Measurements from ENCODE around the gene SPATA33. TPM values are rescaled to one million over a fixed set of nuclear protein-coding genes. Genes with fewer than 3 reads are reported as not detected.

SPATA33 gene
- total RNA-seq, 2 experiments from 2014 or later: 4.4 to 7.1 TPM

DNA sequence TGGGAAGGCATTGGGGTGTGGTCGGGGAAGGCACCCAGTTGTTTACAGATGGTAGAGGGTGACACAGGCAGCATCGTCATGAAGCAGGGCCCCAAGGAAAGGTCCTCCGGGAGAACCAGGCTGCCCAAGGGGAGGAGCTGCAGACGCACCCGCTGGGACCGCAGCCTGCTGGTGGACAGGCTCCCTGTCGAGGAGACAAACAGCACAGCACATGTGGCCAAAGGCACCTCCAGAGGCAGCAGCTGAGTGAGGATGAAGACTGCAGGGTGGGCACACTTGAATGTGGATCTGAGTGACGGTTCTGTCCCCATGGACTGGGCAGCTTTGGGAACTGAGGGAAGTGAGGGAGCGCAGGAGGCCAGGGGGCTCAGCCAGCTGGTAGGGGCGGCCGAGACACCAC lies 12.5 kb upstream of the SPATA33 start:
- intact Hi-C loops (cut with DNase I, micrococcal nuclease): loop anchor here in 1 of 2 experiments (10.0 kb wide), 1 partner anchor 310 kb away; no protein-coding TSS in a partner anchor
- H3K27me3 Mint-ChIP-seq: no peaks in the 10 kb centered on the region
- H3K4me3 Mint-ChIP-seq: no peak overlapping the region
- H3K27me3 ChIP-seq (ENCODE audit: control insufficient read depth in 1 of 2, insufficient read depth in 2 of 2, low read length in 2 of 2): no peaks in the 10 kb centered on the region
- ChIA-PET POLR2A (no interaction called here), CTCF (no interaction called here)
- TF ChIP-seq, protein P1, sequence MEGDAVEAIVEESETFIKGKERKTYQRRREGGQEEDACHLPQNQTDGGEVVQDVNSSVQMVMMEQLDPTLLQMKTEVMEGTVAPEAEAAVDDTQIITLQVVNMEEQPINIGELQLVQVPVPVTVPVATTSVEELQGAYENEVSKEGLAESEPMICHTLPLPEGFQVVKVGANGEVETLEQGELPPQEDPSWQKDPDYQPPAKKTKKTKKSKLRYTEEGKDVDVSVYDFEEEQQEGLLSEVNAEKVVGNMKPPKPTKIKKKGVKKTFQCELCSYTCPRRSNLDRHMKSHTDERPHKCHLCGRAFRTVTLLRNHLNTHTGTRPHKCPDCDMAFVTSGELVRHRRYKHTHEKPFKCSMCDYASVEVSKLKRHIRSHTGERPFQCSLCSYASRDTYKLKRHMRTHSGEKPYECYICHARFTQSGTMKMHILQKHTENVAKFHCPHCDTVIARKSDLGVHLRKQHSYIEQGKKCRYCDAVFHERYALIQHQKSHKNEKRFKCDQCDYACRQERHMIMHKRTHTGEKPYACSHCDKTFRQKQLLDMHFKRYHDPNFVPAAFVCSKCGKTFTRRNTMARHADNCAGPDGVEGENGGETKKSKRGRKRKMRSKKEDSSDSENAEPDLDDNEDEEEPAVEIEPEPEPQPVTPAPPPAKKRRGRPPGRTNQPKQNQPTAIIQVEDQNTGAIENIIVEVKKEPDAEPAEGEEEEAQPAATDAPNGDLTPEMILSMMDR (IDR thresholded peaks at IDR 0.05): no peak
- peaks cover 37% of the 10 kb centered on the region for H3K36me3 ChIP-seq (ENCODE audit: insufficient read depth, low read length)
- no peaks in the 10 kb centered on the region for H3K9me3 ChIP-seq (ENCODE audit: control insufficient read depth in 1 of 2, insufficient read depth in 1 of 2, low read length in 2 of 2)
- H3K27ac ChIP-seq (ENCODE audit: low read depth in 1 of 2, low read length in 2 of 2): no peak overlapping the region
- peaks cover 11% of the 10 kb centered on the region for H3K4me1 Mint-ChIP-seq (ENCODE audit: low read depth)
- no peak overlapping the region for H3K4me3 ChIP-seq (ENCODE audit: low read length)
- peaks cover 45% of the 10 kb centered on the region for H3K36me3 Mint-ChIP-seq (ENCODE audit: low read depth)
- H3K9me3 Mint-ChIP-seq: no peaks in the 10 kb centered on the region
- peaks cover 13% of the 10 kb centered on the region for H3K4me1 ChIP-seq (ENCODE audit: insufficient read depth, low read length)
- DNase-seq (peak in 1 of 14 experiments; percentile 22), ATAC-seq (ENCODE audit: poor library complexity) (no peak)
- no peak overlapping the region for H3K27ac Mint-ChIP-seq

DNA sequence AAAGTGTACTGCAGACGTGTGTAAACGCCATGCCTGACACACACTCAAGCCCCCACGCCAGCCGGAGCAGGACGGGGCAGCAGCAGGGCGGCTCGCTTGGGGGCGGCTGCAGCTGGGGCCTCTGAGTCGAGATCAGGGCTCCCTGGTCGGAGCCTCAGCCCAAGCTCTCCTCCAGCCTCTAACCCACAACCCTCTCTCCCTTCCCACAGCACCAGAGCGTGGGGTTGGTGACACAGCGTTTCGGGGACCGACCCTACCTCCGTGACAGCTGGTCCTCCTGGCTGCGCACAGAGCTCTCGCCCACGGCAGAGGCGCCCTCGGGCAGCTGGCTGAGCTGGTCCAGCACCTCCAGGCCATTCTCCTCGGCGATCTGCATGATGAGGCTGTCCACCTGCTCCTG lies 11.4 kb upstream of the SPATA33 start:
- Histone ChIP-seq H3K27me3 (ENCODE audit: control insufficient read depth in 1 of 2, insufficient read depth in 2 of 2, low read length in 2 of 2) (no peaks in the 10 kb centered on the region), H3K9me3 (ENCODE audit: control insufficient read depth in 1 of 2, insufficient read depth in 1 of 2, low read length in 2 of 2) (no peaks in the 10 kb centered on the region), H3K27ac (ENCODE audit: low read depth in 1 of 2, low read length in 2 of 2) (no peak overlapping the region), H3K4me3 (ENCODE audit: low read length) (no peak overlapping the region), H3K36me3 (ENCODE audit: insufficient read depth, low read length) (peaks cover 45% of the 10 kb centered on the region), H3K4me1 (ENCODE audit: insufficient read depth, low read length) (peaks cover 3% of the 10 kb centered on the region)
- H3K36me3 Mint-ChIP-seq (ENCODE audit: low read depth): peaks cover 56% of the 10 kb centered on the region
- H3K27ac Mint-ChIP-seq: no peak overlapping the region
- ATAC-seq (ENCODE audit: poor library complexity) (no peak), DNase-seq (peak in 1 of 14 experiments; percentile 19)
- intact Hi-C loops (cut with DNase I, micrococcal nuclease): loop anchor here in 1 of 2 experiments (10.0 kb wide), 1 partner anchor 311 kb away; no protein-coding TSS in a partner anchor
- H3K4me1 Mint-ChIP-seq (ENCODE audit: low read depth): peaks cover 2% of the 10 kb centered on the region
- CTCF ChIA-PET: no interaction called here
- H3K27me3 Mint-ChIP-seq: no peaks in the 10 kb centered on the region
- POLR2A ChIA-PET: no interaction called here
- H3K9me3 Mint-ChIP-seq: no peaks in the 10 kb centered on the region
- H3K4me3 Mint-ChIP-seq: no peak overlapping the region
- TF ChIP-seq, protein P1 (IDR thresholded peaks at IDR 0.05): no peak

DNA sequence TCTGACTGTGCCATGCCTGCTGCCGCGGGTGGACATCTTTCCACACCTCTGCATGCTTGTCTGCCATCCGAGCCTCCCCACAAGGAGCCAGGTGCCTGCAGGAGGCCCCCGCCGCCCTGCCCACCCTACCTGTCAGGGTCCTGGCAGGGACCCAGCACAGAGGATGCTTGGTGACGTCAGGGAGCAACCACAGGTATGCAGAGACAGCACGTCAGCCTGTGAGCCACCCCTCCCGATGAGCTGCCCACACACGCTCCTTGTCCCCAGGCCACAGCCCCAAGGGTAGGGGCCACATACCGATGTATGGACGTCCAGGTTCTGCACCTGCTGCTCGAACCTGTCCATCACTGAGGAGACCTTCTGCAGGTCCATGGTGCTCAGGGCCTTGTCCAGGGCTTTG lies 10.7 kb upstream of the SPATA33 start:
- Mint-ChIP-seq H3K4me3 (no peak overlapping the region), H3K9me3 (no peaks in the 10 kb centered on the region), H3K27ac (no peak overlapping the region), H3K27me3 (no peaks in the 10 kb centered on the region), H3K36me3 (ENCODE audit: low read depth) (peaks cover 60% of the 10 kb centered on the region), H3K4me1 (ENCODE audit: low read depth) (no peaks in the 10 kb centered on the region)
- peaks cover 48% of the 10 kb centered on the region for H3K36me3 ChIP-seq (ENCODE audit: insufficient read depth, low read length)
- TF ChIP-seq, protein P1 (IDR thresholded peaks at IDR 0.05): no peak
- H3K27me3 ChIP-seq (ENCODE audit: control insufficient read depth in 1 of 2, insufficient read depth in 2 of 2, low read length in 2 of 2): no peaks in the 10 kb centered on the region
- no peak overlapping the region for H3K4me3 ChIP-seq (ENCODE audit: low read length)
- peak in 1 of 14 experiments; percentile 23 for DNase-seq
- no peak overlapping the region for H3K27ac ChIP-seq (ENCODE audit: low read depth in 1 of 2, low read length in 2 of 2)
- no peak for ATAC-seq (ENCODE audit: poor library complexity)
- POLR2A ChIA-PET: no interaction called here
- CTCF ChIA-PET: no interaction called here
- no peaks in the 10 kb centered on the region for H3K4me1 ChIP-seq (ENCODE audit: insufficient read depth, low read length)
- H3K9me3 ChIP-seq (ENCODE audit: control insufficient read depth in 1 of 2, insufficient read depth in 1 of 2, low read length in 2 of 2): no peaks in the 10 kb centered on the region
- intact Hi-C loops (cut with DNase I, micrococcal nuclease): loop anchor here in 1 of 2 experiments (10.0 kb wide), 1 partner anchor 312 kb away; no protein-coding TSS in a partner anchor
